Psoas muscle (tissue), 8 donors: ENCODE measurements around the gene ARMH1. TPM values are rescaled to one million over a fixed set of nuclear protein-coding genes. Genes with fewer than 3 reads are reported as not detected.

Experiments used
- ATAC-seq, 4 donors: fragments of 200-7000 bp; cut with Tn5 transposase; one replicate each; pipeline ENCODE4 v1.9.1; 2020; ENCODE audit warnings: moderate library complexity in 3 of 4, mild to moderate bottlenecking in 2 of 4
- DNase-seq, 2 donors: peaks; one replicate each; pipeline ENCODE4 v3.0.0-alpha.2; 2020
- H3K27ac ChIP-seq: fragments of 200-600 bp; one replicate; pipeline ENCODE4 v1.8.0; 2022
- H3K27me3 ChIP-seq, 3 donors: fragments of 200-600 bp in 1 of 3; one replicate each; pipeline versions ENCODE4 v1.6.1 to v1.8.0; 2013 to 2022; ENCODE audit warnings: low read length in 2 of 3, mild to moderate bottlenecking in 2 of 3, moderate library complexity in 1 of 3; ENCODE audit not compliant: insufficient read depth in 3 of 3
- H3K36me3 ChIP-seq, 2 donors: fragments of 200-600 bp in 1 of 2; one replicate each; pipeline versions ENCODE4 v1.6.1 to v1.8.0; 2013 to 2022; ENCODE audit warnings: low read depth in 1 of 2, mild to moderate bottlenecking in 1 of 2, moderate library complexity in 1 of 2; ENCODE audit not compliant: insufficient read depth in 1 of 2
- H3K4me1 ChIP-seq: fragments of 200-600 bp; one replicate; pipeline ENCODE4 v1.8.0; 2022
- H3K4me3 ChIP-seq: fragments of 200-600 bp; one replicate; pipeline ENCODE4 v1.8.0; 2022; ENCODE audit warnings: mild to moderate bottlenecking
- H3K9me3 ChIP-seq: fragments of 200-600 bp; one replicate; pipeline ENCODE4 v1.8.0; 2022
- WGBS, 3 donors: extraction: QIAGEN DNeasy Blood & Tissue Kit; methylation state at CpG; one replicate each; pipeline versions ENCODE4 v1.1.6 to v1.1.7; 2013; 5-methylcytosine and 5-hydroxymethylcytosine counted together
- intact Hi-C, 2 donors: fragments of 100-400 bp; cut with DNase I; formaldehyde crosslinking; loops; one replicate each; pipeline versions ENCODE4 v1.11.0 to v1.14.2; 2022
- polyA plus RNA-seq, 3 donors: library from polyadenylated mRNA; stranded (reverse); fragments of 200-250 nt; gene quantifications; one replicate each; pipeline ENCODE4 v1.2.3, GENCODE V29; 2013
- total RNA-seq, 4 donors: library from RNA; stranded (reverse); fragmentation: NEBNext Ultra II Directional in 2 of 4; extraction: Animal tissue kit (Norgen Biotek cat#: 25700) in 2 of 4; gene quantifications; one replicate each; pipeline versions ENCODE4 v1.2.1 to v1.2.4, GENCODE V29; 2021 to 2023
- TF ChIP-seq, protein P1 (sequence below): fragments of 200-600 bp; IDR thresholded peaks from one replicate; pipeline ENCODE4 v1.8.0; 2022; ENCODE audit warnings: antibody characterized with exemption
- donor health status: healthy with polysubstance abuse.
- donor health status: DM: no; HTN: no; CAD: no; lungs with moderate emphysema.
- donor health status: Bipolar disorder and iron deficiency.
- donor health status: healthy.
- donor health status: DM: yes; HTN: yes; CAD: no.
- donor health status: DM: no; HTN: no; CAD: no.
- donor health status: DM: no; HTN: no; CAD: no.
- donor health status: DM: yes; HTN: yes; CAD: no.

ARMH1 gene
- total and polyA plus RNA-seq, 7 donors: 0.08 to 0.82 (median 0.62) TPM; not detected in 1

DNA sequence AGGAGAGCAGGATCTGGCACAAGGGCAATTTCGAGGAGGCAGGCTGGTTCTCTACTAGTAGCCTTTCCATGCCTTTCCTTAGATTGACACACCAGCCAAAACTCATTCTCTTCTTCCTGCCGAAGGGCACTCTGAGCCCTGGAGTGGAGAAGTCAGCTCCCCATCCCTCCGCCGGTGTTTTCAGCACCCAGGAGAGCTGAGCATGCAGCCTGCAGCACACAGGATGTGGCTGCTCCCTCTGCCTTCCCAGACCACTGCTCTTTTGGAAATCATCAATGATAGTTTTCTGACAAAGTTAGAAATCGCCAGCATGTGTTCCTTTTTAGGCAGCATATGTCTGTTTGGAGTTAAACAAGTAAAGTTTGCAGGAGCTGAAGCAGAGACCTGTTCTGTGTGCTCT is 44.8 kb downstream of the ARMH1 start:
- DNase-seq (no peak), ATAC-seq (no peak)
- H3K27me3 ChIP-seq: no peaks in the 10 kb centered on the region
- H3K27ac ChIP-seq: no peak overlapping the region
- no peaks in the 10 kb centered on the region for H3K36me3 ChIP-seq
- H3K4me3 ChIP-seq: no peak overlapping the region
- 64 to 76% (median 67%) methylated on average over 5 of the region's 5 CpGs for WGBS, 3 donors
- no peaks in the 10 kb centered on the region for H3K9me3 ChIP-seq
- peaks cover 7% of the 10 kb centered on the region for H3K4me1 ChIP-seq
- intact Hi-C loops: no loop called here
- TF ChIP-seq, protein P1, sequence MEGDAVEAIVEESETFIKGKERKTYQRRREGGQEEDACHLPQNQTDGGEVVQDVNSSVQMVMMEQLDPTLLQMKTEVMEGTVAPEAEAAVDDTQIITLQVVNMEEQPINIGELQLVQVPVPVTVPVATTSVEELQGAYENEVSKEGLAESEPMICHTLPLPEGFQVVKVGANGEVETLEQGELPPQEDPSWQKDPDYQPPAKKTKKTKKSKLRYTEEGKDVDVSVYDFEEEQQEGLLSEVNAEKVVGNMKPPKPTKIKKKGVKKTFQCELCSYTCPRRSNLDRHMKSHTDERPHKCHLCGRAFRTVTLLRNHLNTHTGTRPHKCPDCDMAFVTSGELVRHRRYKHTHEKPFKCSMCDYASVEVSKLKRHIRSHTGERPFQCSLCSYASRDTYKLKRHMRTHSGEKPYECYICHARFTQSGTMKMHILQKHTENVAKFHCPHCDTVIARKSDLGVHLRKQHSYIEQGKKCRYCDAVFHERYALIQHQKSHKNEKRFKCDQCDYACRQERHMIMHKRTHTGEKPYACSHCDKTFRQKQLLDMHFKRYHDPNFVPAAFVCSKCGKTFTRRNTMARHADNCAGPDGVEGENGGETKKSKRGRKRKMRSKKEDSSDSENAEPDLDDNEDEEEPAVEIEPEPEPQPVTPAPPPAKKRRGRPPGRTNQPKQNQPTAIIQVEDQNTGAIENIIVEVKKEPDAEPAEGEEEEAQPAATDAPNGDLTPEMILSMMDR: no peak

DNA sequence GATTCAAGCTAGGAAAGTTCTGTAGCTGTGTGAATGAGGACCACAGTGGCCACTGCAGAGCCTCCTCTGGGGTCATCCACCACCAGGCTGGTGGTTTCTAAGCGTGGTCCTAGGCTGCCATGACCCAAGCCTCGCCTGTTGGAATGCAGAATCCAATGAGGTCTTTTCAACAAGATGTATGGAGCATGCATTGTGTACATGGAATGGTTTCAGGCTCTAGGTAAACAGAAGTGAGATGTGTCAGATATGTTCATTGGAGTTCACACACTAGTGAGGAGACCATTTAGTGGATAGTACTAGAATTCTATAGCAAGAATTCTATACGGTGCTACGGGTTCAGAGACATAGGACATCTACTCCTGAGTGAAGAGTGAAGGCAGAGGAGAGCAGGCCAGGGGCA is 45.8 kb downstream of the ARMH1 start:
- Histone ChIP-seq H3K27ac (no peak overlapping the region), H3K27me3 (no peaks in the 10 kb centered on the region), H3K4me3 (no peak overlapping the region), H3K4me1 (no peaks in the 10 kb centered on the region), H3K36me3 (no peaks in the 10 kb centered on the region), H3K9me3 (no peaks in the 10 kb centered on the region)
- intact Hi-C loops: no loop called here
- TF ChIP-seq, protein P1: no peak
- no peak for ATAC-seq
- no peak for DNase-seq
- 85 to 91% (median 86%) methylated on average over 4 of the region's 4 CpGs for WGBS, 3 donors

DNA sequence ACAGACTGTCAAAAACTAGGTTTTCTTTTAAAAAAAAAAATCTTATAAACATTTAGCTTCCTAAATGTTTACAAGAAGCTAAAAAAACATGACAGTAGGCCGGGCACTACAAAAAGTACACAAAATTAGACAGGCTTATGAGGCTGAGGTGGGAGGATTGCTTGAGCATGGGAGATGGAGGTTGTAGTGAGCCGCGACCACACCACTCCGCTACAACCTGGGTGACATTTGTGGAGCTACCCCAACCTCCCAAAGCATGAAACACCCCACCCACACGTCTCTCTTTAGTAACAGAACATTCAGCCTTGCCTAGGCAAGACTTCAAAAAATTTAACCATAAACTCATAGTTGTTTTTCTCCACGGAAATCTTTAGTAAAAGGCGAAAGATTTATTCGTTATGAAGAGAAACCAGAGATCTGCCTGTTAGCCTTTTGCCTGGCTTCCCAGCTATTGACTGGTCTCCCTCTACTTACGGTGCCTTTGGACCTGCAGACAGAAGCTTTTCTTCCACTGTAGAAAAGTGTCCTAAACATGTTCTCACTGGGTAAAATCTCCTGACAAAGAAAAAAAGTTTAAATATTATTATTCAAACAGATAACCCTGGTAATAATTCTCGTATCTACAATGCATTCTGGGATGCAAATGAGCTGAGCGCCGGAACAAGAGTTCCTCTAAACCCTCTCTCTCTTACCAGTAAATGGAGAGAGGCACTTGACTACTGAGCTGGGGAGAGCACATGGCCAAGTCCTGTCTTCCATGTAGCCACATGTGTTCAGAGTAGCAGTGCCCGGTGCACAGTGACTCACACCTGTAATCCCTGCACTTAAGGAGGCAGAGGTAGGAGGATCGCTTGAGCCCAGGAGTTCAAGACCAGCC is 47.2 kb downstream of the ARMH1 start:
- intact Hi-C loops: no loop called here
- TF ChIP-seq, protein P1: no peak
- H3K4me3 ChIP-seq: no peak overlapping the region
- 28 to 37% (median 37%) methylated on average over 14 of the region's 14 CpGs for WGBS, 3 donors
- H3K27me3 ChIP-seq: no peaks in the 10 kb centered on the region
- H3K9me3 ChIP-seq: no peaks in the 10 kb centered on the region
- peak; percentile 59 to 77 (median 69) for ATAC-seq
- H3K36me3 ChIP-seq: no peaks in the 10 kb centered on the region
- no peaks in the 10 kb centered on the region for H3K4me1 ChIP-seq
- no peak for DNase-seq
- no peak overlapping the region for H3K27ac ChIP-seq

DNA sequence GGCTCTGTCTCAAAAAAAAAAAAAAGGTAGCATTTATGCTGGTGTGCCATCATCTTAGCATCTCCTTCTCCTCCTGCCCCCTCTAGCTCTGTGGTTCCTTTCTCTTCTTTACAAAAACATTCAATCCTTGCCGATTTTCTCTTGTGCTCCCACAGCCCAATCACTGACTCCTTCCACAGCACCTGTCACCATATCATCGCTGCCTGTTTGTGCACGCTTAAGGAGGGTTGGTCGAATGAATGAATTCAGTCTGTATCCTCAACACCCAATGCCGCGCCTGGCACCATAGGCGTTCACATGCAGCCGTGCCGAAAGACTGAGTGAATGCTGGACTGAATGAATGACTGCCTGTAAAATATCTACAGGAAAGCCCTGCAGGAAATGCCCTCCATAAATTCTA is 48.5 kb downstream of the ARMH1 start:
- H3K27me3 ChIP-seq: no peaks in the 10 kb centered on the region
- no peaks in the 10 kb centered on the region for H3K36me3 ChIP-seq
- DNase-seq (no peak), ATAC-seq (no peak)
- no peak overlapping the region for H3K27ac ChIP-seq
- intact Hi-C loops: no loop called here
- no peaks in the 10 kb centered on the region for H3K9me3 ChIP-seq
- H3K4me1 ChIP-seq: no peaks in the 10 kb centered on the region
- TF ChIP-seq, protein P1: no peak
- H3K4me3 ChIP-seq: no peak overlapping the region
- 69 to 75% (median 70%) methylated on average over 9 of the region's 9 CpGs for WGBS, 3 donors
